GM18861 (cell line): Measurements from ENCODE around the gene SEMA4F.
"Not testable (repeated sequence)": the region's sequence is repeated elsewhere in the genome, so short reads cannot be mapped to it uniquely, and the experiment has no call there.

Experiments
- ATAC-seq: cut with Tn5 transposase; IDR thresholded peaks from one replicate; pipeline ENCODE4 v1.9.1; 2021; ENCODE audit not compliant: unreplicated experiment

Gene SEMA4F, protein sequence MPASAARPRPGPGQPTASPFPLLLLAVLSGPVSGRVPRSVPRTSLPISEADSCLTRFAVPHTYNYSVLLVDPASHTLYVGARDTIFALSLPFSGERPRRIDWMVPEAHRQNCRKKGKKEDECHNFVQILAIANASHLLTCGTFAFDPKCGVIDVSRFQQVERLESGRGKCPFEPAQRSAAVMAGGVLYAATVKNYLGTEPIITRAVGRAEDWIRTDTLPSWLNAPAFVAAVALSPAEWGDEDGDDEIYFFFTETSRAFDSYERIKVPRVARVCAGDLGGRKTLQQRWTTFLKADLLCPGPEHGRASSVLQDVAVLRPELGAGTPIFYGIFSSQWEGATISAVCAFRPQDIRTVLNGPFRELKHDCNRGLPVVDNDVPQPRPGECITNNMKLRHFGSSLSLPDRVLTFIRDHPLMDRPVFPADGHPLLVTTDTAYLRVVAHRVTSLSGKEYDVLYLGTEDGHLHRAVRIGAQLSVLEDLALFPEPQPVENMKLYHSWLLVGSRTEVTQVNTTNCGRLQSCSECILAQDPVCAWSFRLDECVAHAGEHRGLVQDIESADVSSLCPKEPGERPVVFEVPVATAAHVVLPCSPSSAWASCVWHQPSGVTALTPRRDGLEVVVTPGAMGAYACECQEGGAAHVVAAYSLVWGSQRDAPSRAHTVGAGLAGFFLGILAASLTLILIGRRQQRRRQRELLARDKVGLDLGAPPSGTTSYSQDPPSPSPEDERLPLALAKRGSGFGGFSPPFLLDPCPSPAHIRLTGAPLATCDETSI

DNA sequence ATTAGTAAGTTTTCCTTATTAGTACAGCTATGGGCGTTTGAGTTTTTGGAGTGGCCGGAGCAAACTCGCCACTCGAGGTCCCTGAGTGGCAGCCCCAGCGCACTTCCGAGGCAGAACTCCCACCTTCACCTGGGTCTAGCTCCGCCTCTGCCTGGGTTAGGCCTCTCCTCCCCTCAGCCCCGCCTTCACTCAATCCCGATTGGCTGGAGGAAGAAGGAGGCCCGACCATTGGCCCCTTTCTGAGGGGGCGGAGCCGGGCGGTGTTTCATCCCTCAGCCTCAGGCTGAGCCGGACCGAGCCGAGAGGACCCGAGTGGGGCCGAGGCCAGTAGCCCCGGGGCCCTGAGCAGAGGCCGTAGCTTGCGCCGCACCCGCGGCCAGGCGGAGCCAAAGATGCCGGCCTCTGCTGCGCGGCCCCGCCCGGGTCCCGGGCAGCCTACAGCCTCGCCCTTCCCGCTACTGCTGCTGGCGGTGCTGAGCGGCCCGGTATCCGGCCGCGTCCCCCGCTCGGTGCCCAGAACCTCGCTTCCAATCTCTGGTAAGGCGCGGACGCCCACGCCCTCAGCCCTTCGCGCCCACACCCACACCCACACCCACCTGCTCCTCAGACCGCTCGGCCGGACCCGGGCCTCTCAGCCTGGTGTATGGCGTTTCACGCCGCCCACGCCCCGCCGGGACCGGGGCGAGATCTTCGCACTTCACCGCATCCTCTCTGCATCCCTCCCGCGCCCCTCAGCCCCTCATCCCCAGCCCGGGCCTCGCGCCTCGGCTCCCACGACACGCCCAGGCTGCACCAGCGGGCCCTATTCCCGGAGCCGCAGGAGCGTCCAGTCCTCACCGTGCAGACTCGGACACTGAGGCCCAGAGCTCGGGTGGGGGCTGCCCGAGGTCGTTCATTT lies at the start of gene SEMA4F:
Gene SEMA4F (plus strand): TSS at position 263 of the 898 bp plus-strand sequence. CDS start 130 bp downstream, at position 393.
- ATAC-seq, result peak; percentile 99

DNA sequence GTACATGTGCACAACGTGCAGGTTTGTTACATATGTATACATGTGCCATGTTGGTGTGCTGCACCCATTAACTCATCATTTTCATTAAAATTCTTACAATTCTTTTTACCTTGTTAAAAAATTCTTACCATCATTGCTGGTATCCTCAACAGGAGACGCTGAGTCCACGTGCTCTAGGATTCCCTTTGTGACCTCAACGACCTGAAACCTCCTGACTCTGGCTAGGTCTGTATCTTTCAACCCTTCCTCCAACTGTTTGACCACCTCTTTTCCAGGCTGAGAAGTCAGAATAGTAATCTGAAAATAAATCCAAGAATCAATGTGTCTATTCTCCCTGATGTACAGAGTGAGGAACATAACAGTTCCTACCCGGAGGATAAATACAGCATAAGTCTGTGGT lies 47.1 kb upstream of the SEMA4F start:
- ATAC-seq, result no peak

DNA sequence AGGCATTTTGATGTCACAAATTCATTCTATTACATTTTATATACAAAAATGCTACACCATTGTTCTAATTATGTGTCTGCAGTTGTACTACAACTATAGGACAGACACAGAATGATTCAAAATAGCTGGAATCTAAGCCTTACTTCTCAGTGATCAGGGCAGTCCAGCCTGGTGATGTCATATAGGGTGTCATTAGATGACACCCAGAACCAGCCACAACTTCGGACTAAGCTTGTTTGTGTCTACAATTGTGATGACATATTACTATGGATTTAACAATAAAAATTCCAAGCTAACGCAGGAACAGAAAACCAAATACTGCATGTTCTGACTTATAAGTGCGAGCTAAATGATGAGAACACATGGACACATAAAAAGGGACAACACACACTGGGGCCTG lies 36.9 kb upstream of the SEMA4F start:
- ATAC-seq, result no peak

DNA sequence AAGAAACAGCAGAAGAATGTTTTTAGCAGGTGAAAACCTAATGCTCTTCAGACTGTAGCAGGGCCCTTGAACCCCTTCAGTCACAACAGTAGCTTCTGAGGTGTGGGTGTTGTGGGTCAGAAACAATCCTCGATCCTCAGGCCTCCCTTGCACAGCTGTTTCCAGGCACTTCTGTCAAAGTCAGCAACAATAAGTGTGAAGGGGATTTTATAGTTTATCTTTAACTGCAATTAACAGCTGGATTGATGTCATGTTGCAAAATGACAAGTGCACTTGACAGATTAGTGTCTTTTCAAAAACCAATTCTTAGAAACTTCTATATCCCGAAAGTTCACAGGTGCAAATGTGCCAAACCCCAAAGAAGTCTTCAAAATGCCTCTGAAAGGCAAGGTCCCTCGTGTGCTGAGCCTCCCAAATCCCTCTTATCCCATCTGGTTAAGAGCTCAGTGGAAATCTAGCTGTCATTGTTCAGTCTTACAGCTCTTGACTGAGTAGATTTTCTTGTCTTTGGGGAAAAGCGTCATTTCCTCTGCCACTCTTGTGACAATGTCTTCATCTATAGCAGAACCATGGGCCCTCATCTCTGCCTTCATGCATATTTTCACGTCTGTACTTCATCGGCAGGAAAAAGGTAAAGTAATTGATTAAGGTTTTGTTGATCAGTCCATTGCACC lies 35.5 kb upstream of the SEMA4F start:
- no peak for ATAC-seq

DNA sequence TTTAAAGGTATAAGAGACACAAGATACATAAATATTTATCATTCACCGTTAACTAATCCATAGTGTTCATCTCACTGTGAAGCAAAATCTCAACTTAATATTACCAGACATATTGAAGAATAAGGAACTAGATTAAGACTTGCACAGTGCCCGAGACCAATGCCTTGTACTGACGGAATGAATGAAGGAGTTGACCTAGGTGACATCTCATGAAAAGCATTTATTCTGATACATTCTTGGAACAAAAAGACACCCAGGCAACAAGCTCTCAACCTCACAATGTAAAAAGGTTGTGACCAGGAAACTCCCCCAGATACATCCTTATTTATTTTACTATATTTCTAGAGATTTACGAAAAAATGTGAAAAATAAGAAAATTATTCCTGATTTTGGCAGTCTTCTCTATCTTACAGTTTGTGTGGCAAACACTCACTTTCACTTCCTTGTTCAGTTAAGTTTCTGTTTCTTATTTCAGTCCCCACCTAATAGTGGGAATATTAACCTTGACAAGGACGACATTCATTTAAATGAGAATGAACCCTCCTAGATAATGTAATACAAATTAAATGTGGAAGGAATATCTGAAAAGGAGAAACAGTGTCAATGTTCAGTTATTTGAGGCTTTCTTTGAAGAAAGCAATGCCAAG lies 34.3 kb upstream of the SEMA4F start:
- no peak for ATAC-seq

DNA sequence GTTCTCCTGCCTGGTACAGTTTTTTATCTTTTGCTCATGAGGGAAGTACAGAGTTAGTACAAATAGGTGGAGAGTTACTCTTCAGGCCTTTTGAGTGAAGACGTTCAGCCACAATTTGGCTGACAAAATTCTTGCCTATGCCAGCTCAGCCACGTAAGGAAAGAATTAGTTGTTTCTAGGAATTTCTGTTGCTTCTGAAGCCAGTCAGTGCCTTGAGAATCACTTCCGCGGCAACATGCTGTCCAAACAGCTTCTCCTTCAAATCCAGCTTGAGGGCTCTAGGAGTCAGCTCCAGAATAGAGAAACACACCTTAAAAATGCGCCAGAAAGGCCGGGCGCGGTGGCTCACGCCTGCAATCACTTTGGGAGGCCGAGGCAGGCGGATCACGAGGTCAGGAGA lies 33.4 kb upstream of the SEMA4F start:
- no peak for ATAC-seq

DNA sequence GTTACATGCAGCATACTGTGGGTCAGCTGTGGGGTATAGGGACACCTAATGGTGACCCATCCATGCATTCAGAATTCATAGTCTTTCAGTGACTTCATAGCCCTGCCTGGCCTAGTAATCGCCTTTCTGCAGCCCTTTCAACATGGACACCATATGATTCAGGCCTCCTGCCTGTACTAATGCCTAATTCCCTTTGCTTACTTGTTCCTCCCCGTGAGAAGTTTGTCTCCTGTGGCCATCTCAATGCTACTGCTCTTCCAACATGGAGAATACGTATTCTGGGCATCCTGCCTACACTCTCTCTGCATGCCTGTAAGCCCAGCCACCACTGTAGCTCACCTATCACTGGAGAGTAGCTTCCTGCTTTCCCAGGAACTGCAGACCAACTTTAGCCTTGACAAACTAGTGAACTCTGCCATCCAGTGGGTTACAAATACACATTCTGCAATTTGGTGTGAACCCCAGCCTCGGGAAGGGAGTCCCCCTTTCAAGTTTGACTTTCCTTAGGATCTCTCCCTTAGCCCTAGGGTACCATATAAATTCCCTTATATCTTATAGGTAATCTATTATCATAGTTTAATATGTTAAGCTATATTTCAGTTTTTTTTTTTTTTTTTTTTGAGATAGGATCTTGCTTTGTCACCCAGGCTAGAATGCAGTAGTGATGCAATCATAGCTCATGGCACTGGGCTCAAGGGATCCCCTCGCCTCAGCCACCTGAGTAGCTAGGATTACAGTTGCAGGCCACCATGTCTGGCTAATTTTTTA lies 28.2 kb upstream of the SEMA4F start:
- no peak for ATAC-seq

DNA sequence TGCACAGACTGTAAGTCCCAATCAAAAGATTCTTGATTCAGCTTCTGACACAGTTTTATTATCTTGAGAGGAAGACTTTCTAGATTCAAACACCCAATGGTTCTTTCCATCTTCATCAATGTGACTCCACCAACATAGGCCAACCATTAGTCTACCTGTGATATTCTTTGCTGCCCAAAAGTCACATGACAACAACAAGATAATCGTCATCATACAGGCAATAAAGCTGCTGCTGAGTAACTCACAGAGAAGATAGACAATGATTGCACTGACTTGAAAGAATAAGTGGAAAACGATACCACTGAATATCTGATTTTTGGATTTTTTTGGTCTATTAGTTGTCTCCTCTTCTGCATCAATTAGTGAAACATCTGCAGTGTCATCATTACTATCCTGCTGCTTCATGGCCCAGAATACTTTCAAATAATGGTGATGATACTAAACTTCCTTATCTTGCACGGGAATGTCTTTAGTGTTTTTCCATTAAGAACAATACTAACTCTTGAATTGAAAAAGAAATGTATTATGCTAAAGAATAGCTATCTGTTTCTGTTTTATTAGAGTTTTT lies 25.4 kb upstream of the SEMA4F start:
- no peak for ATAC-seq

DNA sequence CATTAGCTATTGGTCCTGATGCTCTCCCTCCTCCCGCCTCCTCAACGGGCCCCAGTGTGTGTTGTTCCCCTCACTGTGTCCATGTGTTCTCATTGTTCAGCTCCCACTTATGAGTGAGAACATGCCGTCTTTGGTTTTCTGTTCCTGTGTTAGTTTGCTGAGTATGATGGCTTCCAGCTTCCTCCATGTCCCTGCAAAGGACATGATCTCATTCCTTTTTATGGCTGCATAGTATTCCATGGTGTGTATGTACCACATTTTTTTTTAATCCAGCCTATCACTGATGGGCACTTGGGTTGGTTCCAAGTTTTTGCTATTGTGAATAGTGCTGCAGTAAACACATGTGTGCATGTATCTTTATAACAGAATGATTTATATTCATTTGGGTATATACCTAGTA lies 23.6 kb upstream of the SEMA4F start:
- ATAC-seq, result not testable (repeated sequence)

DNA sequence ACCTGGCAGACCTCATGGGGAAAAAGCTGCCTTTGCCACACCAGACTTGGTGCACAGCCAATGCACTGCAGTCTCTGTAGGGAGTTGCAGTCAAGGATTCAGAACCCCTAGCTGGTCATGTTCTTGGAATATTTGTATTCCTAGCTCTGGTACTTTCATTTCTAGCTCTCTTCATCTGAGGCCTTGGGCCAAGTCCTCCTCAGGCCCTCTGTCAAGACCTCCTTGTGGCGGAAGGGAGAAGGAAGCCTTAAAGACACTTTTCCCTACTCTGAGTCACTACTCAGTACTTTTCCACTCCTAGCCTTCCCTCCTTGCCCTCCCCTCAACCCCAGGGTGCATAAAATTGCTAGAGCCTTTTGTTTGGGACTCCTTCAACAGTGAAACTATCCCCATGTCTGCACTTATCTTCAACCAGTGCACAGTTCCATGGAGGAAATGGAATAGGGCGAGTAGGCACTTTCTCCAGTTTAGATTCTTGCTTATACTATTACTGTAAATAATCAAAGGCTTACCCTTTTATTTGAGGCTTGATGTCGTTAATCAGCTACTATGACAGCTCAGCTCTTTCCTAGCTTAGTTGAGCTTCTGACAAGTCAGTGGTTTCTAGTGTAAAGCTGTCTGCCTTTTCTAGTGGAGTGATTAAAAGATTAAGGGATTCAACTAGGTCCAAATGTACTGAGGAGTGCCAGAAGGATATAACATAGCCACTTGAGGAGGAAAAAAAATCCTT lies 21.7 kb upstream of the SEMA4F start:
- ATAC-seq, result no peak

DNA sequence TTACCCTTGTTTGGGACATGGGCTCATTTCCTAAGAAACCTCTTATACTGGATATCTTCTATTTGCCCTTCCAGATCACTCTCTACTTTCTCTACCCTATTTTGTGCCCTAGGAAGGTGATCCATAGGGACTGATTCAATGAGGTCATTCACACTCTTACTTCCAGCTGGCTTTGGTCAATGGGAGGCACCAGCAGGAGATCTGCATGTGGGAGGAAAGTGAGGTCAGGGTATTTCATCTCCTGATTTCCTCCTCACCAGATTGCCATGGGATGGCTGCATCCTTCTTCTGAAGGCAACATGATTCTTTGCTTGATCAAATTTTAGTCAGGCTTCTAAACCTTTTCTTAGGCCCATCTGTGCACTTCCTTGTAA lies 21.1 kb upstream of the SEMA4F start:
- no peak for ATAC-seq

DNA sequence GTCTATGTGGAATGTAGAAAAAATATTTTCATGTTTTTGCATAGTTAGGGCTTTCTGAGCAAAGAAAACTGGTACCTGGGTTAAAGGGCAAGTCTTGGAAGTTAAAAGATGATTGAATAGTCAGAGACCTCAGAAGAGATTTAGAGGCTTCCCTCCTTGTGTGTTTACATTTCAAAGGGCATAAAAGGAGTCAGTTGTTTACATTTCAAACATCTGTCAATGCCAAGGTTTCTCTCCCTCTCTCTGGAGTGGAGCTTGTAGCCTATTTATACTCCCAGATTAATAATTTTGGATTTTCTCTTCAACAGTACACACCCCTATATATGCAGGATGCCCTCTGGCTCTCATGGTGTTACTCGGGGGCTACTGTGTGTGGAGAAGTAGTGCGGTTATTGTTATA lies 14.5 kb upstream of the SEMA4F start:
- ATAC-seq, result no peak

DNA sequence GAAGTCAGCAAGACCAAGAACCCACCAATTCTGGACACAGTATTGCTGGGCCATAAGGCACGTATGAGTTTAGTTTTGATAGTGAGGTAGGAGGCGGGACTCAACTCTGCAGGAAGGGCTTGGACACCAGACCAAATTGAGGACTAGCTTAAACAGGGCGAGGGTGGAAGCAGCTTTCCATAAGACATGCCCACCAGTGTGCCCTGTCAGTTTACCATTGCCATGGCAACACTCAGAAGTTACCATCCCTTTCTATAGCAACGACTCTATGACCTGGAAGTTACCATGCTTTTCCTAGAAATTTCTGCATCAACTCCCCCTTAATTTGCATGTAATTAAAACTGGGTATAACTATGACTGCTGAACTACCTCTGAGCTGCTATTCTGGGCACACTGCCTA lies 8.7 kb upstream of the SEMA4F start:
- ATAC-seq, result no peak

DNA sequence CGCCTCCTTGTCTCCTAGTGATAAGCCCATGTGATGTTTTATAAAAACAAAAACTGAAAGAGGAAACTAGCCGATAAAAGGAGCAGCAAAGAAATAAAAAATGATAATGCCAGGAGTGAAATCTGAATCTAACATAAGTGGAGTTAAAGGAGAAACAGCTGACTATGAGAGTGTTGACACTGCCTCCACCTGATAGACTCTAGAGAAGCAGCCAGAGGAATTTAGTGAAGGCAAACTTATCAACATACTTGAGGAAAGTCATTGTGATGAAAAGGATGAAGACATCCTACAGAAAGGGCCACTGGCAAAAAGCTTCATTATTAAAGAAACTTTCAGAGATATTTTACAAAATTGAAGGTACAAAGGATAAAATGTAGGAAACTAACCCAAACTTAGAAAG lies 7.8 kb upstream of the SEMA4F start:
- ATAC-seq, result no peak

DNA sequence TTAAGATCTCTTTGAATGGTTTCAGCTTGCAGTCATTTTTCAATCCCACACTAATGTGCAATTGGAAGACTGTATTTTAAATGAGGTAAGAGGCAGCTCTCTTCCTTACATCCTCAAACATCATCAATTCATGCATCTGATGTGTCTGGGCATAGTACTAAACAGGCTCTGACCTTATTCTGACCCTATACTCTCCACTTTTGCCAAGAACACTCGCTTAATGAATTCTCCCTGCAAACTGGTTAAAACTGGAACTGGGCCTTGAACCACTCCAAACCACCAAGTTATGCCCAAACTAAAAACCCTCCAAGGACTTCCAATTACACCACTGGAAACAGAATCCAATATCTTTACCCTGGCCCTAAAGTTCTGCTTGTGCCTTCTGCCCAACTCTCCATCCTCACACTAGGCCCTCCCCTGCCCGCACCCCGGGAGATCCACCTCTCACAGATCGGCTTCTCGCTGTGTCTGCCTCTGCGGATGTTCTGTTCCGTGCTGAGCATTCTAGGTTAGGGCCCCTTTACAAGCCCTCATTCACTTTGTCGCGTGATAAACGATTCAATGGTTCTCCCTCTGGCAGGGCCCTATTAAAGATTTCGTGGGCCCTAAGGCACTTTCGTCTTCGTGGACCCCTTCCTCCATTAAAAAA lies 7.1 kb upstream of the SEMA4F start:
- no peak for ATAC-seq

DNA sequence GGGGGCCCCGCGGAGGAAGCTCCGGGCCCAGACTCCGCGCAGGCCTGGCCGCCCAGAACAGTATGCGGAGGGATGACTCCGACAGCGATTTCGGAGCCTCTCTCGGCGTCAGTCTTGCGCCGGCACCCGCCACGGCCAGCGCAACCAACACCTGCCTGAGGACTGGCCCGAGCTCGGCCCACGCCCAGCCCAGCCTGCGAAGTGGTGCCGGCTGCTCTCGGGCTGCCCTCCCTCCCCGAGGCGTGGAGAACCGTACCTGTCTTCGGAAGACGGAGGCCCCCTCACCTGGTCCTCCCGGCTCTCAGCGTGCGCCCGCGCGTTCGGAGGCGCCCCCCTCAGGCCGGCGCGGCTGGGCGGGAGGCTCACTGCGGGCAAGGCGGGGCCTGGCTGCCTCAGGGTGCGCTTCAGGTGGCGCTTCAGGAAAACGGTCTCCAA lies 6.0 kb upstream of the SEMA4F start, which contains the start of gene M1AP:
Gene M1AP (minus strand): TSS at position 322 of the 435 bp plus-strand sequence. CDS start 8,055 bp downstream, outside the sequence.
- no peak for ATAC-seq

DNA sequence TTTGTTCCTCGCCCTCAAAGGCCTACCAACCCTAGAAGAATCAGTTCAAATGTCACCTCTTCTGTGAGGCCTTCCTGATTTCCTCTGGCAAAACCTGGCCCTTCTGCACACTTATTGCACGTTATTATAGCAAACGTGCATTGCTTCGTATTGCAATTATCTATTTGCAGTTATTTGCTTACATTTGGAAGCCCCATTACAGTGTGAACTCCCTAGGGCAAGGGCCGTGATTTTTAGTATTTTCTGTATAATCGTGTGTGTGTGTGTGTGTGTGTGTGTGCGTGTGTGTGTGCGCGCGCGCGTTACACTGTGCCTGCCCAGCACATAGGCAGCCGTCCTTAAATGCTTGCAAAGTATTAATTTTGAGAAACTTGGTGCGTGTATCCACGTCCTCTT lies 460 bp upstream of the SEMA4F start:
- ATAC-seq, result peak; percentile 11

DNA sequence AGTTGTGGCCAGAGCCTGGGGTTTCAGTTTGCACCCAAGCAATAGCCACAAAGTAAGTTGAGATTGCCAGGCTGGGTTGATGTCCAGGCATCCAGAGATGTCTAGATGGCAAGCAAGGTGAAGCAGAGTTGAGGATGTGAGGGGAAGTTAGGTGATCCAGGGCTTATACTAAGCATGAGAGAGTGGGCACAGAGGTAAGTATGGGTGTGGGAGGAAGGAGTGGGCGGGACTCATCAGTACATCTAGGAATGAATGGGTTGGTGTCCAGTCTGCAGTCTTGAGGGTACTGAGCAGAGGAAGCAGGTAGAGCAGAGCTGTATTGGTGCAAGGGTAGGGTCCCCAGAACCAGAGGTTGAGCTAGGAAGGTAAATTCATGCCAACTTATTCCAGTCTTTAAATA lies 1.5 kb downstream of the SEMA4F start:
- no peak for ATAC-seq
